Vagina (tissue), 2 donors: ENCODE data around the gene DNAI1.

Experiments
- POLR2A ChIP-seq, 2 donors: fragments of 450-650 bp; IDR thresholded peaks; one replicate each; pipeline ENCODE4 v1.6.1; 2017; ENCODE audit warnings: antibody characterized with exemption in 2 of 2, mild to moderate bottlenecking in 2 of 2, moderate library complexity in 2 of 2
- POLR2AphosphoS5 ChIP-seq, 2 donors: sonication (generic); formaldehyde crosslinking; IDR thresholded peaks; one replicate each; pipeline ENCODE4 v1.9.0; 2017; ENCODE audit warnings: antibody characterized with exemption in 2 of 2, mild to moderate bottlenecking in 2 of 2, low read depth in 1 of 2; ENCODE audit not compliant: insufficient read depth in 1 of 2
- TF ChIP-seq, protein P1 (sequence below), 3 experiments: fragments of 450-650 bp in 2 of 3; fragments of 200-600 bp in 1 of 3; sonication (generic) in 1 of 3; IDR thresholded peaks; one replicate each; pipeline ENCODE4 v1.5.1; 2017 to 2019; ENCODE audit warnings: antibody characterized with exemption in 3 of 3, mild to moderate bottlenecking in 2 of 3, moderate library complexity in 2 of 3

- TF ChIP-seq POLR2A (IDR thresholded peaks at IDR 0.05) (no peak), POLR2AphosphoS5 (IDR thresholded peaks at IDR 0.05; ENCODE audit: insufficient read depth in 1 of 2, low read depth in 1 of 2) (no peak)
- TF ChIP-seq, protein P1, sequence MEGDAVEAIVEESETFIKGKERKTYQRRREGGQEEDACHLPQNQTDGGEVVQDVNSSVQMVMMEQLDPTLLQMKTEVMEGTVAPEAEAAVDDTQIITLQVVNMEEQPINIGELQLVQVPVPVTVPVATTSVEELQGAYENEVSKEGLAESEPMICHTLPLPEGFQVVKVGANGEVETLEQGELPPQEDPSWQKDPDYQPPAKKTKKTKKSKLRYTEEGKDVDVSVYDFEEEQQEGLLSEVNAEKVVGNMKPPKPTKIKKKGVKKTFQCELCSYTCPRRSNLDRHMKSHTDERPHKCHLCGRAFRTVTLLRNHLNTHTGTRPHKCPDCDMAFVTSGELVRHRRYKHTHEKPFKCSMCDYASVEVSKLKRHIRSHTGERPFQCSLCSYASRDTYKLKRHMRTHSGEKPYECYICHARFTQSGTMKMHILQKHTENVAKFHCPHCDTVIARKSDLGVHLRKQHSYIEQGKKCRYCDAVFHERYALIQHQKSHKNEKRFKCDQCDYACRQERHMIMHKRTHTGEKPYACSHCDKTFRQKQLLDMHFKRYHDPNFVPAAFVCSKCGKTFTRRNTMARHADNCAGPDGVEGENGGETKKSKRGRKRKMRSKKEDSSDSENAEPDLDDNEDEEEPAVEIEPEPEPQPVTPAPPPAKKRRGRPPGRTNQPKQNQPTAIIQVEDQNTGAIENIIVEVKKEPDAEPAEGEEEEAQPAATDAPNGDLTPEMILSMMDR (IDR thresholded peaks at IDR 0.05) = no peak
Observed at GRCh38 chr9:34514816-34515215, 56.2 kb downstream of the DNAI1 start.
